Testis (tissue), 3 donors: ENCODE results near the gene IGFBPL1. TPM values are rescaled to one million over a fixed set of nuclear protein-coding genes. Genes with fewer than 3 reads are reported as not detected.
"Not testable (repeated sequence)": the region's sequence is repeated elsewhere in the genome, so short reads cannot be mapped to it uniquely, and the experiment has no call there.

Experiments used
- DNase-seq: peaks from one replicate; pipeline ENCODE4 v3.0.0-alpha.2; 2019
- H3K27ac ChIP-seq, 2 donors: fragments of 200-600 bp; sonication (generic); one replicate each; pipeline ENCODE4 v1.5.1; 2019
- H3K27me3 ChIP-seq: fragments of 200-600 bp; sonication (generic); one replicate; pipeline ENCODE4 v1.5.1; 2019
- H3K36me3 ChIP-seq: fragments of 200-600 bp; sonication (generic); one replicate; pipeline ENCODE4 v1.5.1; 2017; ENCODE audit warnings: low read depth; ENCODE audit errors: missing control alignments
- H3K4me1 ChIP-seq: fragments of 200-600 bp; sonication (generic); one replicate; pipeline ENCODE4 v1.5.1; 2019
- H3K4me3 ChIP-seq, 2 donors: fragments of 200-600 bp; sonication (generic); one replicate each; pipeline ENCODE4 v1.5.1; 2017 to 2019
- H3K9me3 ChIP-seq: fragments of 200-600 bp; sonication (generic); one replicate; pipeline ENCODE4 v1.5.1; 2017
- CTCF ChIP-seq, 3 experiments: fragments of 450-650 bp in 2 of 3; fragments of 200-600 bp in 1 of 3; sonication (generic) in 1 of 3; IDR thresholded peaks; one replicate each; pipeline ENCODE4 v1.5.1; 2016 to 2019; ENCODE audit warnings: antibody characterized with exemption in 3 of 3, mild to moderate bottlenecking in 2 of 3, moderate library complexity in 1 of 3
- POLR2A ChIP-seq: fragments of 450-650 bp; IDR thresholded peaks from one replicate; pipeline ENCODE4 v1.6.1; 2017; ENCODE audit warnings: antibody characterized with exemption, mild to moderate bottlenecking, moderate library complexity
- WGBS, 2 donors: methylation state at CpG; one replicate each; pipeline ENCODE4 v1.1.5; 2018; 5-methylcytosine and 5-hydroxymethylcytosine counted together
- intact Hi-C: fragments of 100-400 bp; cut with DNase I; formaldehyde crosslinking; loops from one replicate; pipeline ENCODE4 v1.15.1; 2023; ENCODE audit warnings: low total_unique reads
- polyA plus RNA-seq: library from polyadenylated mRNA; stranded (reverse); fragments of 350-450 nt; fragmentation: Illumina TruSeq; extraction: RNeasy Lipid Tissue Mini Kit (QIAGEN cat#74804); gene quantifications from one replicate; pipeline ENCODE4 v1.2.3, GENCODE V29; 2014; ENCODE audit warnings: low read depth, low replicate concordance; ENCODE audit not compliant: insufficient read depth
- total RNA-seq, 2 donors: library from RNA; depleted of rRNA; stranded (reverse); fragments of >200 nt; gene quantifications; one replicate each; pipeline ENCODE4 v1.2.3, GENCODE V29; 2016

IGFBPL1 gene
- total and polyA plus RNA-seq, 3 donors from 2014 or later = 5.8 to 18.4 (median 18.0) TPM

GRCh38 chr9:38406476-38407186 lies 17.6 kb downstream of the IGFBPL1 start:
- DNase-seq = no peak
- Histone ChIP-seq H3K4me3 (no peak overlapping the region), H3K27ac (no peak overlapping the region), H3K9me3 (no peaks in the 10 kb centered on the region), H3K4me1 (no peaks in the 10 kb centered on the region), H3K27me3 (no peaks in the 10 kb centered on the region), H3K36me3 (no peaks in the 10 kb centered on the region)
- intact Hi-C loops = loop anchor here (10.0 kb wide), 1 partner anchor 322 kb away; no protein-coding TSS in a partner anchor
- TF ChIP-seq CTCF (IDR thresholded peaks at IDR 0.05) (no peak), POLR2A (no peak)
- WGBS, 2 donors = 85 to 89% methylated on average over 9 of the region's 9 CpGs

- no peaks in the 10 kb centered on the region for H3K9me3 ChIP-seq
- intact Hi-C loops = loop anchor here (10.0 kb wide), 1 partner anchor 321 kb away; no protein-coding TSS in a partner anchor
Measured at GRCh38 chr9:38405785-38406184, 18.5 kb downstream of the IGFBPL1 start.

GRCh38 chr9:38404314-38404713 lies 19.9 kb downstream of the IGFBPL1 start:
- no peaks in the 10 kb centered on the region for H3K36me3 ChIP-seq
- no peak for DNase-seq
- no peak overlapping the region for H3K4me3 ChIP-seq
- H3K9me3 ChIP-seq = no peaks in the 10 kb centered on the region
- H3K4me1 ChIP-seq = no peaks in the 10 kb centered on the region
- intact Hi-C loops = loop anchor here (10.0 kb wide), 1 partner anchor 320 kb away; no protein-coding TSS in a partner anchor
- WGBS, 2 donors = 64 to 69% methylated on average over 6 of the region's 6 CpGs
- H3K27me3 ChIP-seq = no peaks in the 10 kb centered on the region
- no peak overlapping the region for H3K27ac ChIP-seq
- TF ChIP-seq POLR2A = no peak
- TF ChIP-seq CTCF (IDR thresholded peaks at IDR 0.05) = no peak

More at GRCh38 chr9:38405785-38406184, 18.5 kb downstream of the IGFBPL1 start:
- Histone ChIP-seq H3K27ac (no peak overlapping the region), H3K27me3 (no peaks in the 10 kb centered on the region), H3K36me3 (no peaks in the 10 kb centered on the region), H3K4me1 (no peaks in the 10 kb centered on the region), H3K4me3 (no peak overlapping the region)
- no peak for TF ChIP-seq POLR2A
- TF ChIP-seq CTCF (IDR thresholded peaks at IDR 0.05) = no peak
- 60 to 70% methylated on average over 3 of the region's 3 CpGs for WGBS, 2 donors
- DNase-seq = no peak

- no peaks in the 10 kb centered on the region for H3K27me3 ChIP-seq
- DNase-seq = no peak
- no peaks in the 10 kb centered on the region for H3K36me3 ChIP-seq
- no peak overlapping the region for H3K4me3 ChIP-seq
- 87 to 93% methylated on average over 6 of the region's 6 CpGs for WGBS, 2 donors
- H3K27ac ChIP-seq = no peak overlapping the region
- intact Hi-C loops = loop anchor here (10.0 kb wide), 1 partner anchor 317 kb away; no protein-coding TSS in a partner anchor
- H3K9me3 ChIP-seq = no peaks in the 10 kb centered on the region
- TF ChIP-seq CTCF (IDR thresholded peaks at IDR 0.05) (no peak), POLR2A (no peak)
- no peaks in the 10 kb centered on the region for H3K4me1 ChIP-seq
Measured at GRCh38 chr9:38401994-38402393, 22.3 kb downstream of the IGFBPL1 start.

- WGBS, 2 donors = 93 to 94% methylated on average over 1 of the region's 1 CpG
- intact Hi-C loops = loop anchor here (10.0 kb wide), 1 partner anchor 494 kb away; the partner anchor contains the start of gene SLC25A51
- H3K9me3 ChIP-seq, H3K4me1 ChIP-seq, H3K27me3 ChIP-seq, H3K36me3 ChIP-seq, H3K4me3 ChIP-seq, H3K27ac ChIP-seq, DNase-seq: not testable (repeated sequence)
Measured at GRCh38 chr9:38399191-38399590, 25.1 kb downstream of the IGFBPL1 start.
